ENCODE measurements around the gene ZNF326.

DNA sequence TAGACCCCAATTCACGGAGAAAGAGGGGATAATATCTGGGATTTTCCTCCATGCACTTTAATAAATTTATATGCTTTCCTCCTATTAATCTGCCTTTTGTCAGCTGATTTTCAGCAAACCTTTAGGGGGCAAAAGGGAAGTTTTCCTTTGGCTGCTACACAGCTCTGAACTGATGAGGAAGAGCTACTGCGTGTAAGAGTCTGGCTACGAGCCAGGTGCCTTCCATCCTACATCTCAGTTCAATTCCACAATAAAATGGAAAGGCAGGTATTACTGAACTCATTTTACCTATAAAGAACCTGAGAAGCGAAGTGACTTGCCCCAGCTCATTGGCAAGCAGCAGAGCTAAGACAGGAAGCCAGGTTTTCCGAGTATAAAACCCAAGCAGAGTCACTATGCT, 28.3 kb upstream of the ZNF326 start:
- TF ChIP-seq, protein P1, sequence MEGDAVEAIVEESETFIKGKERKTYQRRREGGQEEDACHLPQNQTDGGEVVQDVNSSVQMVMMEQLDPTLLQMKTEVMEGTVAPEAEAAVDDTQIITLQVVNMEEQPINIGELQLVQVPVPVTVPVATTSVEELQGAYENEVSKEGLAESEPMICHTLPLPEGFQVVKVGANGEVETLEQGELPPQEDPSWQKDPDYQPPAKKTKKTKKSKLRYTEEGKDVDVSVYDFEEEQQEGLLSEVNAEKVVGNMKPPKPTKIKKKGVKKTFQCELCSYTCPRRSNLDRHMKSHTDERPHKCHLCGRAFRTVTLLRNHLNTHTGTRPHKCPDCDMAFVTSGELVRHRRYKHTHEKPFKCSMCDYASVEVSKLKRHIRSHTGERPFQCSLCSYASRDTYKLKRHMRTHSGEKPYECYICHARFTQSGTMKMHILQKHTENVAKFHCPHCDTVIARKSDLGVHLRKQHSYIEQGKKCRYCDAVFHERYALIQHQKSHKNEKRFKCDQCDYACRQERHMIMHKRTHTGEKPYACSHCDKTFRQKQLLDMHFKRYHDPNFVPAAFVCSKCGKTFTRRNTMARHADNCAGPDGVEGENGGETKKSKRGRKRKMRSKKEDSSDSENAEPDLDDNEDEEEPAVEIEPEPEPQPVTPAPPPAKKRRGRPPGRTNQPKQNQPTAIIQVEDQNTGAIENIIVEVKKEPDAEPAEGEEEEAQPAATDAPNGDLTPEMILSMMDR (IDR thresholded peaks at IDR 0.05; ENCODE audit: insufficient read depth, low read length, poor library complexity, severe bottlenecking), result no peak
- TF ChIP-seq EZH2phosphoT487 (conservative IDR thresholded peaks at IDR 0.05; ENCODE audit: low read length), result no peak
